Heart left ventricle (tissue), 13 donors: Measurements from ENCODE around the gene CNOT10.

Experiments
- CTCF ChIP-seq, 12 donors: fragments of 200-600 bp; sonication (generic) in 4 of 12; IDR thresholded peaks; one replicate each; pipeline versions ENCODE4 v1.5.0 to v1.8.0; 2018 to 2022; ENCODE audit warnings: antibody characterized with exemption in 12 of 12, mild to moderate bottlenecking in 5 of 12
- POLR2A ChIP-seq, 2 donors: fragments of 450-650 bp; IDR thresholded peaks; one replicate each; pipeline ENCODE4 v1.6.1; 2017; ENCODE audit warnings: antibody characterized with exemption in 2 of 2, mild to moderate bottlenecking in 2 of 2, moderate library complexity in 2 of 2
- donor health status: ischemic (EF 13 %, LVEDD 7.1; RV severe dilation, severe dysfunction).
- donor health status: DM: no; HTN: yes; CAD: no.
- donor health status: DM: no; HTN: no; CAD: no.
- donor health status: ischemic (EF 25% LVEDD 6.9; RV normal size, moderate dysfunction).
- donor health status: ischemic (EF 25% LVEDD 5.7; RV mildly dilated, moderate dysfunction).
- donor health status: ischemic (EF 35%, LVEDD 5.7; RV mildly dilated, moderate dysfunction).
- donor health status: nonischemic (EF 11% LVEDD 7.7; RV severe dilation, severe dysfunction).
- donor health status: DM: yes; HTN: yes; CAD: no.
- donor health status: PGD.
- donor health status: ischemic (EF 29% LVEDD 5.4; RV normal size, mild dysfunction).
- donor health status: nonischemic (EF 23%, LVEDD 6.1; RV moderate dilation, normal function).

GRCh38 chr3:32791833-32792232 lies 106.8 kb downstream of the CNOT10 start:
- TF ChIP-seq CTCF (IDR thresholded peaks at IDR 0.05) = no peak
- no peak for TF ChIP-seq POLR2A (IDR thresholded peaks at IDR 0.05)
